Activated CD8-positive, alpha-beta memory T cell treated with anti-CD3 and anti-CD28 coated beads for 4 hours (primary cell): ENCODE results near the gene ARSA.

Experiments used
- DNase-seq, 2 donors: peaks; one replicate each; pipeline ENCODE4 v3.0.0-alpha.2; 2020; ENCODE audit warnings: low read depth in 2 of 2

The ARSA gene

GRCh38 chr22:50604256-50605001, 23.5 kb downstream of the ARSA start:
- DNase-seq = no peak

- no peak for DNase-seq
Measured at GRCh38 chr22:50603511-50604255, 24.3 kb downstream of the ARSA start.

- no peak for DNase-seq
Measured at GRCh38 chr22:50602338-50602700, 25.6 kb downstream of the ARSA start.

- no peak for DNase-seq
Measured at GRCh38 chr22:50601669-50602337, 26.1 kb downstream of the ARSA start.

- no peak for DNase-seq
Measured at GRCh38 chr22:50600967-50601668, 26.8 kb downstream of the ARSA start.

GRCh38 chr22:50600538-50600937, 27.4 kb downstream of the ARSA start, which contains the start of gene MAPK8IP2:
TSS of gene MAPK8IP2 (plus strand) at chr22:50600793. CDS start at chr22:50600819, 26 bp downstream.
- DNase-seq = no peak

GRCh38 chr22:50599816-50600455, 28.0 kb downstream of the ARSA start:
- DNase-seq = no peak

GRCh38 chr22:50597097-50597496, 30.9 kb downstream of the ARSA start:
- DNase-seq = no peak

- no peak for DNase-seq
Measured at GRCh38 chr22:50595189-50595588, 32.8 kb downstream of the ARSA start.

GRCh38 chr22:50587407-50587806, 40.5 kb downstream of the ARSA start:
- DNase-seq = no peak

- DNase-seq = no peak
Measured at GRCh38 chr22:50586416-50586815, 41.5 kb downstream of the ARSA start.

- DNase-seq = no peak
Measured at GRCh38 chr22:50585781-50586180, 42.2 kb downstream of the ARSA start.

GRCh38 chr22:50585238-50585637, 42.7 kb downstream of the ARSA start:
- no peak for DNase-seq

GRCh38 chr22:50584106-50585096, 43.6 kb downstream of the ARSA start:
- DNase-seq = no peak

- no peak for DNase-seq
Measured at GRCh38 chr22:50583294-50583861, 44.6 kb downstream of the ARSA start.

- peak; percentile 95 to 96 for DNase-seq
Measured at GRCh38 chr22:50582493-50583293, 45.3 kb downstream of the ARSA start, which contains the start of gene CHKB. TSS of gene CHKB (minus strand) at chr22:50582849. CDS start at chr22:50582781, 68 bp downstream.

GRCh38 chr22:50581950-50582492, 45.9 kb downstream of the ARSA start:
- no peak for DNase-seq
